ENCODE measurements around the gene SETBP1. TPM values are rescaled to one million over a fixed set of nuclear protein-coding genes. Genes with fewer than 3 reads are reported as not detected.

The SETBP1 gene
- total RNA-seq, 2 donors from 2014 or later: 17.3 to 20.1 TPM

GRCh38 chr18:44936485-44936884 lies 255.8 kb downstream of the SETBP1 start:
- Histone ChIP-seq H3K27ac (ENCODE audit: low read depth, low read length) (no peak overlapping the region), H3K4me3 (ENCODE audit: low read length) (peak overlapping the region; percentile 29), H3K4me1 (ENCODE audit: control insufficient read depth, insufficient read depth, low read length) (no peaks in the 10 kb centered on the region), H3K9me3 (ENCODE audit: control insufficient read depth, low read length) (peaks cover 36% of the 10 kb centered on the region), H3K9ac (ENCODE audit: extremely low read depth, low read length, poor library complexity, severe bottlenecking) (no peak overlapping the region), H3K36me3 (ENCODE audit: control insufficient read depth, insufficient read depth, low read length) (peaks cover 20% of the 10 kb centered on the region), H3K27me3 (ENCODE audit: control insufficient read depth, insufficient read depth, low read length, poor library complexity, severe bottlenecking) (no peaks in the 10 kb centered on the region)
- no peaks in the 10 kb centered on the region for H3K27me3 Mint-ChIP-seq (ENCODE audit: insufficient read depth)
- H3K4me3 Mint-ChIP-seq: no peak overlapping the region
- peaks cover 46% of the 10 kb centered on the region for H3K9me3 Mint-ChIP-seq
- peaks cover 30% of the 10 kb centered on the region for H3K36me3 Mint-ChIP-seq (ENCODE audit: low read depth)
- H3K27ac Mint-ChIP-seq: peak overlapping the region; percentile 20
- no peak for DNase-seq
- peaks cover 34% of the 10 kb centered on the region for H3K4me1 Mint-ChIP-seq
- WGBS, 2 experiments (ENCODE audit: insufficient coverage in 1 of 2, insufficient read length in 1 of 2): 84 to 94% methylated on average over 2 to 6 of the region's 6 CpGs
- TF ChIP-seq CTCF (conservative IDR thresholded peaks at IDR 0.05): no peak

GRCh38 chr18:44937960-44938719 lies 257.5 kb downstream of the SETBP1 start:
- WGBS, 2 experiments (ENCODE audit: insufficient coverage in 1 of 2, insufficient read length in 1 of 2): 45 to 64% methylated on average over 9 to 12 of the region's 12 CpGs
- DNase-seq: peak; percentile 86
- Mint-ChIP-seq H3K4me1 (peaks cover 50% of the 10 kb centered on the region), H3K9me3 (peaks cover 30% of the 10 kb centered on the region), H3K27me3 (ENCODE audit: insufficient read depth) (no peaks in the 10 kb centered on the region), H3K4me3 (peak overlapping the region; percentile 18), H3K36me3 (ENCODE audit: low read depth) (peaks cover 24% of the 10 kb centered on the region), H3K27ac (peak overlapping the region; percentile 71)
- peak; percentile 40 for TF ChIP-seq CTCF (conservative IDR thresholded peaks at IDR 0.05)
- Histone ChIP-seq H3K36me3 (ENCODE audit: control insufficient read depth, insufficient read depth, low read length) (peaks cover 20% of the 10 kb centered on the region), H3K4me3 (ENCODE audit: low read length) (peak overlapping the region; percentile 2), H3K9ac (ENCODE audit: extremely low read depth, low read length, poor library complexity, severe bottlenecking) (peak overlapping the region; percentile 54), H3K27me3 (ENCODE audit: control insufficient read depth, insufficient read depth, low read length, poor library complexity, severe bottlenecking) (no peaks in the 10 kb centered on the region), H3K4me1 (ENCODE audit: control insufficient read depth, insufficient read depth, low read length) (peaks cover 8% of the 10 kb centered on the region), H3K9me3 (ENCODE audit: control insufficient read depth, low read length) (peaks cover 30% of the 10 kb centered on the region), H3K27ac (ENCODE audit: low read depth, low read length) (peak overlapping the region; percentile 84)

GRCh38 chr18:44938720-44939665 lies 258.3 kb downstream of the SETBP1 start:
- TF ChIP-seq CTCF (conservative IDR thresholded peaks at IDR 0.05): no peak
- H3K9me3 Mint-ChIP-seq: peaks cover 21% of the 10 kb centered on the region
- H3K4me3 Mint-ChIP-seq: peak overlapping the region; percentile 18
- Histone ChIP-seq H3K36me3 (ENCODE audit: control insufficient read depth, insufficient read depth, low read length) (peaks cover 20% of the 10 kb centered on the region), H3K27me3 (ENCODE audit: control insufficient read depth, insufficient read depth, low read length, poor library complexity, severe bottlenecking) (no peaks in the 10 kb centered on the region), H3K4me3 (ENCODE audit: low read length) (peak overlapping the region; percentile 12), H3K9ac (ENCODE audit: extremely low read depth, low read length, poor library complexity, severe bottlenecking) (no peak overlapping the region), H3K4me1 (ENCODE audit: control insufficient read depth, insufficient read depth, low read length) (peaks cover 9% of the 10 kb centered on the region), H3K27ac (ENCODE audit: low read depth, low read length) (peak overlapping the region; percentile 84), H3K9me3 (ENCODE audit: control insufficient read depth, low read length) (peaks cover 22% of the 10 kb centered on the region)
- H3K36me3 Mint-ChIP-seq (ENCODE audit: low read depth): peaks cover 19% of the 10 kb centered on the region
- no peaks in the 10 kb centered on the region for H3K27me3 Mint-ChIP-seq (ENCODE audit: insufficient read depth)
- 59% methylated on average over 5 of the region's 5 CpGs; no CpG with 5 or more reads in 1 of the 2 experiments for WGBS, 2 experiments (ENCODE audit: insufficient coverage in 1 of 2, insufficient read length in 1 of 2)
- peaks cover 57% of the 10 kb centered on the region for H3K4me1 Mint-ChIP-seq
- peak overlapping the region; percentile 71 for H3K27ac Mint-ChIP-seq
- DNase-seq: no peak

Data from endodermal cell (in vitro differentiated cells).